SK-N-SH (cell line): ENCODE results near the gene IRAK2. TPM values are rescaled to one million over a fixed set of nuclear protein-coding genes. Genes with fewer than 3 reads are reported as not detected.

ENCODE experiments used
- CTCF ChIA-PET: fragments of 300-600, 350-600 bp; formaldehyde crosslinking; extraction: SDS; loops from one replicate; lab custom pipeline; 2021; lab: Yijun Ruan, JAX
- POLR2A ChIA-PET: fragments of 350-600 bp; sonication (Branson Sonifier 250); formaldehyde crosslinking; extraction: SDS; loops from one replicate; lab custom pipeline; 2020; ENCODE audit warnings: antibody characterized with exemption, inconsistent platforms; lab: Yijun Ruan, JAX
- DNase-seq: peaks from one replicate; pipeline ENCODE4 v3.0.0; 2012
- H2AFZ ChIP-seq: fragments of 200-600 bp; sonication (generic); 2 replicates; pipeline ENCODE4 v1.8.1; 2016; ENCODE audit warnings: antibody characterized with exemption, mild to moderate bottlenecking, low read depth
- H3F3A ChIP-seq: fragments of 200-600 bp; sonication (generic); replicated peaks from 2 replicates; pipeline ENCODE3; 2016; ENCODE audit warnings: antibody characterized with exemption, mild to moderate bottlenecking; ENCODE audit not compliant: insufficient read depth
- H3K27ac ChIP-seq, 2 experiments: fragments of 200-500 bp in 1 of 2; fragments of 200-600 bp in 1 of 2; sonication (Bioruptor generic) in 1 of 2; sonication (generic), shearing (Covaris generic) in 1 of 2; 2 replicates each; pipeline versions ENCODE4 v1.5.1 to v1.6.1; 2014 to 2016; ENCODE audit warnings: low read depth in 2 of 2, inconsistent platforms in 1 of 2, low read length in 1 of 2, mild to moderate bottlenecking in 1 of 2, mixed read lengths in 1 of 2
- H3K27me3 ChIP-seq: fragments of 200-600 bp; sonication (generic), shearing (Covaris generic); 2 replicates; pipeline ENCODE4 v1.6.1; 2016; ENCODE audit warnings: mixed run types; ENCODE audit not compliant: insufficient read depth
- H3K36me3 ChIP-seq, 2 experiments: fragments of 200-500 bp in 1 of 2; fragments of 200-600 bp in 1 of 2; sonication (Bioruptor generic) in 1 of 2; sonication (generic) in 1 of 2; replicated peaks in 1 of 2; 2 replicates each; pipeline versions ENCODE3 to v1.5.1; 2014 to 2016; ENCODE audit warnings: low read length in 1 of 2, mild to moderate bottlenecking in 1 of 2; ENCODE audit not compliant: insufficient read depth in 2 of 2, control insufficient read depth in 1 of 2
- H3K4me1 ChIP-seq, 2 experiments: fragments of 200-500 bp in 1 of 2; fragments of 200-600 bp in 1 of 2; sonication (Bioruptor generic) in 1 of 2; sonication (generic), shearing (Covaris generic) in 1 of 2; 2 replicates each; pipeline versions ENCODE4 v1.5.1 to v1.6.1; 2014 to 2016; ENCODE audit warnings: low read depth in 1 of 2, low read length in 1 of 2, mixed run types in 1 of 2; ENCODE audit not compliant: insufficient read depth in 2 of 2, control insufficient read depth in 1 of 2
- H3K4me2 ChIP-seq: fragments of 200-600 bp; sonication (generic), shearing (Covaris generic); 2 replicates; pipeline ENCODE4 v1.6.1; 2017; ENCODE audit warnings: mixed run types
- H3K4me3 ChIP-seq, 2 experiments: fragments of 200-500 bp in 1 of 2; fragments of 200-600 bp in 1 of 2; sonication (Bioruptor generic) in 1 of 2; sonication (generic), shearing (Covaris generic) in 1 of 2; 2 replicates each; pipeline versions ENCODE4 v1.5.1 to v1.8.1; 2014 to 2016; ENCODE audit warnings: low read depth in 2 of 2, inconsistent platforms in 1 of 2, low read length in 1 of 2, mild to moderate bottlenecking in 1 of 2, mixed read lengths in 1 of 2, moderate library complexity in 1 of 2
- H3K79me2 ChIP-seq: fragments of 200-600 bp; sonication (generic); 2 replicates; pipeline ENCODE4 v1.8.1; 2017; ENCODE audit warnings: mild to moderate bottlenecking; ENCODE audit not compliant: insufficient read depth
- H3K9ac ChIP-seq: fragments of 200-600 bp; sonication (generic); 2 replicates; pipeline ENCODE4 v1.6.1; 2017; ENCODE audit warnings: mixed run types
- H3K9me2 ChIP-seq: fragments of 200-600 bp; sonication (generic); 2 replicates; pipeline ENCODE4 v1.6.1; 2017; ENCODE audit warnings: mixed run types
- H3K9me3 ChIP-seq: fragments of 200-600 bp; sonication (generic); 2 replicates; pipeline ENCODE4 v1.6.1; 2017; ENCODE audit warnings: mixed run types, mild to moderate bottlenecking, moderate library complexity
- H4K20me1 ChIP-seq: fragments of 200-600 bp; sonication (generic); 2 replicates; pipeline ENCODE4 v1.6.1; 2017; ENCODE audit warnings: mild to moderate bottlenecking, mixed run types; ENCODE audit not compliant: insufficient read depth
- CHD2 ChIP-seq: fragments of 150-350 bp; IDR thresholded peaks from 2 replicates; pipeline ENCODE4 v1.6.1; 2018; ENCODE audit warnings: low read length; ENCODE audit not compliant: partially characterized antibody
- EP300 ChIP-seq, 2 experiments: IDR thresholded peaks; 2 replicates each; pipeline versions ENCODE4 v1.4.0 to v1.6.1; 2012; ENCODE audit warnings: borderline replicate concordance in 1 of 2, low read depth in 1 of 2, low read length in 1 of 2
- EZH2phosphoT487 ChIP-seq: fragments of 200-600 bp; sonication (generic); IDR thresholded peaks from 2 replicates; pipeline ENCODE4 v1.6.1; 2017; ENCODE audit warnings: low read depth, mixed run types, mild to moderate bottlenecking, antibody characterized with exemption, moderate library complexity, borderline replicate concordance
- FOSL2 ChIP-seq: IDR thresholded peaks from 2 replicates; pipeline ENCODE4 v1.4.0; 2012; ENCODE audit warnings: low read depth, mild to moderate bottlenecking, moderate library complexity, borderline replicate concordance
- FOXM1 ChIP-seq: IDR thresholded peaks from 2 replicates; pipeline ENCODE4 v1.4.0; 2012; ENCODE audit warnings: low read depth, mild to moderate bottlenecking
- GABPA ChIP-seq: IDR thresholded peaks from 2 replicates; pipeline ENCODE4 v1.4.0; 2012; ENCODE audit warnings: low read depth, mild to moderate bottlenecking
- IRF3 ChIP-seq: fragments of 150-350 bp; IDR thresholded peaks from 2 replicates; pipeline ENCODE4 v1.6.1; 2016; ENCODE audit warnings: mild to moderate bottlenecking, low read depth, low read length
- NFIC ChIP-seq: IDR thresholded peaks from 2 replicates; pipeline ENCODE4 v1.4.0; 2012; ENCODE audit warnings: borderline replicate concordance
- NRF1 ChIP-seq: IDR thresholded peaks from 2 replicates; pipeline ENCODE4 v1.6.1; 2012; ENCODE audit warnings: low read depth, mild to moderate bottlenecking, low read length
- POLR2AphosphoS5 ChIP-seq: IDR thresholded peaks from 2 replicates; pipeline ENCODE4 v1.6.1; 2012; ENCODE audit warnings: low read depth, low read length
- RAD21 ChIP-seq: IDR thresholded peaks from 2 replicates; pipeline ENCODE4 v1.6.1; 2012; ENCODE audit warnings: mild to moderate bottlenecking, low read length
- RFX5 ChIP-seq: IDR thresholded peaks from 2 replicates; pipeline ENCODE4 v1.6.1; 2012; ENCODE audit warnings: mild to moderate bottlenecking, improper control_type of control experiment, low read length
- RXRA ChIP-seq: IDR thresholded peaks from 2 replicates; pipeline ENCODE4 v1.4.0; 2012; ENCODE audit warnings: low read depth, mild to moderate bottlenecking, borderline replicate concordance
- TAF1 ChIP-seq: IDR thresholded peaks from 2 replicates; pipeline ENCODE4 v1.6.1; 2012; ENCODE audit warnings: low read depth, mild to moderate bottlenecking, low read length, moderate library complexity, borderline replicate concordance
- TCF12 ChIP-seq: IDR thresholded peaks from 2 replicates; pipeline ENCODE4 v1.4.0; 2012
- TEAD4 ChIP-seq: IDR thresholded peaks from 2 replicates; pipeline ENCODE4 v1.4.0; 2012; ENCODE audit warnings: mild to moderate bottlenecking, borderline replicate concordance; ENCODE audit not compliant: insufficient read depth
- WGBS: methylation state at CpG from one replicate; pipeline ENCODE4 v1.1.6; 2017; ENCODE audit warnings: low lambda C conversion rate; 5-methylcytosine and 5-hydroxymethylcytosine counted together
- polyA plus RNA-seq, 3 experiments: library from polyadenylated mRNA; depleted of rRNA; stranded (reverse); fragments of >200 nt; gene quantifications; 2 replicates each; pipeline ENCODE4 v1.2.3, GENCODE V29; 2012
- TF ChIP-seq, protein P1 (sequence below): IDR thresholded peaks from 2 replicates; pipeline ENCODE4 v1.4.0; 2012; ENCODE audit warnings: low read depth, borderline replicate concordance
- TF ChIP-seq, protein P2 (sequence below): IDR thresholded peaks from 2 replicates; pipeline ENCODE4 v1.4.0; 2012; ENCODE audit warnings: low read depth
- TF ChIP-seq, protein P3 (sequence below): IDR thresholded peaks from 2 replicates; pipeline ENCODE4 v1.6.1; 2012; ENCODE audit warnings: mild to moderate bottlenecking, low read depth, low read length, moderate library complexity

IRAK2 gene
- polyA plus RNA-seq, 1 of the 3 experiments (the other 2 are of a cell fraction): 7.7 TPM

- 44% methylated on average over 7 of the region's 7 CpGs for WGBS
- H3K27me3 ChIP-seq: no peaks in the 10 kb centered on the region
- peak; percentile 55 for DNase-seq
- no peaks in the 10 kb centered on the region for H3K9me2 ChIP-seq
- H3K27ac ChIP-seq: peak overlapping the region; percentile 63 to 99
- H4K20me1 ChIP-seq: no peaks in the 10 kb centered on the region
- H3K36me3 ChIP-seq: peaks cover 0 to 5% of the 10 kb centered on the region in 2 experiments
- H3K4me3 ChIP-seq: no peak overlapping the region
- H3K9ac ChIP-seq: no peak overlapping the region
- TF ChIP-seq TCF12: peak; percentile 45
- peak; percentile 19; the same call in 1 of the 2 replicates for TF ChIP-seq GABPA
- no peak for TF ChIP-seq RFX5
- TF ChIP-seq NFIC: peak; percentile 64
- 0 out of 2 replicates have a peak overlapping the region, but pooled peaks have one; percentile 6 for H2AFZ ChIP-seq
- H3K4me1 ChIP-seq: peaks cover 12 to 57% of the 10 kb centered on the region in 2 experiments
- ChIA-PET POLR2A (no interaction called here), CTCF (no interaction called here)
- H3K79me2 ChIP-seq: peaks cover 25% of the 10 kb centered on the region
- peak overlapping the region; percentile 54 for H3K4me2 ChIP-seq
- peaks cover 48% of the 10 kb centered on the region for H3F3A ChIP-seq
- H3K9me3 ChIP-seq: no peaks in the 10 kb centered on the region
These were observed 25.0 kb downstream of the IRAK2 start for GRCh38 chr3:10189557-10190354.

- Histone ChIP-seq H3K27me3 (no peaks in the 10 kb centered on the region), H3K9me2 (no peaks in the 10 kb centered on the region), H4K20me1 (no peaks in the 10 kb centered on the region), H3K9ac (peak overlapping the region; percentile 70), H3K79me2 (peaks cover 39% of the 10 kb centered on the region), H3K4me2 (peak overlapping the region; percentile 74), H2AFZ (no peak overlapping the region), H3K36me3 (no peaks in the 10 kb centered on the region), H3K4me3 (no peak overlapping the region), H3F3A (peaks cover 58% of the 10 kb centered on the region), H3K9me3 (no peaks in the 10 kb centered on the region), H3K4me1 (peaks cover 12 to 72% of the 10 kb centered on the region in 2 experiments), H3K27ac (peak overlapping the region in 1 of 2 experiments; percentile 99; a peak in 2 of 4 replicates)
- ChIA-PET POLR2A (no interaction called here), CTCF (interaction anchor here (1.2 to 1.6 kb wide), 3 partner anchors 10 to 20 kb away, joined by 3 to 7 read pairs (median 3); no protein-coding TSS in a partner anchor)
- DNase-seq: peak; percentile 39
- WGBS: 40% methylated on average over 12 of the region's 12 CpGs
- TF ChIP-seq TCF12: peak; percentile 72
- TF ChIP-seq, protein P1, sequence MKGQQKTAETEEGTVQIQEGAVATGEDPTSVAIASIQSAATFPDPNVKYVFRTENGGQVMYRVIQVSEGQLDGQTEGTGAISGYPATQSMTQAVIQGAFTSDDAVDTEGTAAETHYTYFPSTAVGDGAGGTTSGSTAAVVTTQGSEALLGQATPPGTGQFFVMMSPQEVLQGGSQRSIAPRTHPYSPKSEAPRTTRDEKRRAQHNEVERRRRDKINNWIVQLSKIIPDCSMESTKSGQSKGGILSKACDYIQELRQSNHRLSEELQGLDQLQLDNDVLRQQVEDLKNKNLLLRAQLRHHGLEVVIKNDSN: no peak
- TF ChIP-seq TEAD4: no peak
- TF ChIP-seq RAD21: peak; percentile 7; the same call in 1 of the 2 replicates
- no peak for TF ChIP-seq NRF1
- peak in 1 of 2 experiments; percentile 62; a peak in 1 of 4 replicates for TF ChIP-seq EP300 (IDR thresholded peaks at IDR 0.05; ENCODE audit: borderline replicate concordance in 1 of 2, low read depth in 1 of 2, low read length in 1 of 2)
- no peak for TF ChIP-seq GABPA
- TF ChIP-seq, protein P2, sequence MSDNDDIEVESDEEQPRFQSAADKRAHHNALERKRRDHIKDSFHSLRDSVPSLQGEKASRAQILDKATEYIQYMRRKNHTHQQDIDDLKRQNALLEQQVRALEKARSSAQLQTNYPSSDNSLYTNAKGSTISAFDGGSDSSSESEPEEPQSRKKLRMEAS: 0 out of 2 replicates have a peak, but pooled peaks have one; percentile 25
- peak; percentile 65; the same call in 1 of the 2 replicates for TF ChIP-seq RXRA
- TF ChIP-seq TAF1: peak; percentile 29; the same call in 1 of the 2 replicates
- TF ChIP-seq POLR2AphosphoS5: peak; percentile 26; the same call in 1 of the 2 replicates
- TF ChIP-seq IRF3: no peak
- peak; percentile 77 for TF ChIP-seq FOSL2
- TF ChIP-seq EZH2phosphoT487: no peak
- TF ChIP-seq, protein P3, sequence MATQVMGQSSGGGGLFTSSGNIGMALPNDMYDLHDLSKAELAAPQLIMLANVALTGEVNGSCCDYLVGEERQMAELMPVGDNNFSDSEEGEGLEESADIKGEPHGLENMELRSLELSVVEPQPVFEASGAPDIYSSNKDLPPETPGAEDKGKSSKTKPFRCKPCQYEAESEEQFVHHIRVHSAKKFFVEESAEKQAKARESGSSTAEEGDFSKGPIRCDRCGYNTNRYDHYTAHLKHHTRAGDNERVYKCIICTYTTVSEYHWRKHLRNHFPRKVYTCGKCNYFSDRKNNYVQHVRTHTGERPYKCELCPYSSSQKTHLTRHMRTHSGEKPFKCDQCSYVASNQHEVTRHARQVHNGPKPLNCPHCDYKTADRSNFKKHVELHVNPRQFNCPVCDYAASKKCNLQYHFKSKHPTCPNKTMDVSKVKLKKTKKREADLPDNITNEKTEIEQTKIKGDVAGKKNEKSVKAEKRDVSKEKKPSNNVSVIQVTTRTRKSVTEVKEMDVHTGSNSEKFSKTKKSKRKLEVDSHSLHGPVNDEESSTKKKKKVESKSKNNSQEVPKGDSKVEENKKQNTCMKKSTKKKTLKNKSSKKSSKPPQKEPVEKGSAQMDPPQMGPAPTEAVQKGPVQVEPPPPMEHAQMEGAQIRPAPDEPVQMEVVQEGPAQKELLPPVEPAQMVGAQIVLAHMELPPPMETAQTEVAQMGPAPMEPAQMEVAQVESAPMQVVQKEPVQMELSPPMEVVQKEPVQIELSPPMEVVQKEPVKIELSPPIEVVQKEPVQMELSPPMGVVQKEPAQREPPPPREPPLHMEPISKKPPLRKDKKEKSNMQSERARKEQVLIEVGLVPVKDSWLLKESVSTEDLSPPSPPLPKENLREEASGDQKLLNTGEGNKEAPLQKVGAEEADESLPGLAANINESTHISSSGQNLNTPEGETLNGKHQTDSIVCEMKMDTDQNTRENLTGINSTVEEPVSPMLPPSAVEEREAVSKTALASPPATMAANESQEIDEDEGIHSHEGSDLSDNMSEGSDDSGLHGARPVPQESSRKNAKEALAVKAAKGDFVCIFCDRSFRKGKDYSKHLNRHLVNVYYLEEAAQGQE: no peak
- TF ChIP-seq FOXM1: no peak
- TF ChIP-seq CHD2: peak; percentile 29
These were observed 28.4 kb downstream of the IRAK2 start for GRCh38 chr3:10192953-10193691.
